SH-SY5Y (cell line): ENCODE measurements around the gene GMPR.

Experiments used
- GATA2 ChIP-seq: IDR thresholded peaks from 2 replicates; pipeline ENCODE4 v1.6.1; 2011; ENCODE audit warnings: mild to moderate bottlenecking, low read depth, low read length
- GATA3 ChIP-seq: IDR thresholded peaks from 2 replicates; pipeline ENCODE4 v1.6.1; 2011; ENCODE audit warnings: low read depth, mild to moderate bottlenecking, low read length, moderate library complexity

DNA sequence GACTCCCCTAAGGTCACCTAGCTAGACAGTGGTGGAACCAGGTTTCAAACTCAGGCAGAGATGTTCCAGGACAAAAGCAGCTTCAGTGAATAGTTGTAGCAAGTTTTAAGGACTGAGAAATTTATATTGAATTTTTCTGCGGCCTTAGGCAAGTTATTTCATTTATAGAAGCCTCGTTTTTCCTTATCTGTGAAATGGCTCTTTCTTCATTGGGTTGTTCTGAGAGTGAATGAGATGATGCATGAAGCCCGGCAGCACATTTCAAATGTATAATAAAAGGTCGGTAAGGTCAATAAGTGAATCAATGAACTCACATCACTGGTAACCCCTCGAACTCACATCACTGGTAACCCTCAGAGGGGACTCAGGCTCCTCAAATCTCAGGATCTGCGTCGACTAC is 1.1 kb upstream of the GMPR start:
- TF ChIP-seq GATA3 (no peak), GATA2 (no peak)
